ENCODE results near the gene DUSP12. TPM values are rescaled to one million over a fixed set of nuclear protein-coding genes. Genes with fewer than 3 reads are reported as not detected.

The DUSP12 gene
- polyA plus RNA-seq, 2 of the 4 experiments (the other 2 are of a cell fraction): 47.3 to 96.3 TPM

DNA sequence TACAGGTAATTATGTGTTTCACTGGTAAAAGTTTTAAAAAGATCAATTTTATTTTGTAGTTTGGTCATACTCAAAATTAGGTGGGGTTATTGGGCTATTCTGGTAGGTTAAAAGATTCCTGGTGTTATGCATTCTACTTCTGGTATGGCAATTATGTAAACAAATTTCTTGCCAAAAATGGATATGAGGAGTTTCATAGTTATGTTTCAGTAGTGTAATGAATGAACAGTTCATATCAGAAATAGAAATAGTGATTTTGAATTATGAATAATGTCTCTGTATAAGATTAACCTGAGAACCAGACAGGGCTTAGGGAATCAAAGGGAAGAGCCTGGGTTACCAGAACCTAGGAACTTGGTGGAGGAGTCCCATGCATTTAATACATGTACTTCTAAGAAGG lies 32.4 kb downstream of the DUSP12 start:
- ChIA-PET CTCF (interaction anchor here (3.3 kb wide), 1 partner anchor 11 kb away, joined by 19 read pairs; no protein-coding TSS in a partner anchor), POLR2A (no interaction called here)
- TF ChIP-seq KDM5A (IDR thresholded peaks at IDR 0.05): no peak
- TF ChIP-seq, protein P1, sequence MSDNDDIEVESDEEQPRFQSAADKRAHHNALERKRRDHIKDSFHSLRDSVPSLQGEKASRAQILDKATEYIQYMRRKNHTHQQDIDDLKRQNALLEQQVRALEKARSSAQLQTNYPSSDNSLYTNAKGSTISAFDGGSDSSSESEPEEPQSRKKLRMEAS (IDR thresholded peaks at IDR 0.05): no peak
- no peak for TF ChIP-seq POLR2A (IDR thresholded peaks at IDR 0.05; ENCODE audit: low read length)
- no peak for TF ChIP-seq CHD2 (IDR thresholded peaks at IDR 0.05; ENCODE audit: low read length, partially characterized antibody)
- TF ChIP-seq, protein P2, sequence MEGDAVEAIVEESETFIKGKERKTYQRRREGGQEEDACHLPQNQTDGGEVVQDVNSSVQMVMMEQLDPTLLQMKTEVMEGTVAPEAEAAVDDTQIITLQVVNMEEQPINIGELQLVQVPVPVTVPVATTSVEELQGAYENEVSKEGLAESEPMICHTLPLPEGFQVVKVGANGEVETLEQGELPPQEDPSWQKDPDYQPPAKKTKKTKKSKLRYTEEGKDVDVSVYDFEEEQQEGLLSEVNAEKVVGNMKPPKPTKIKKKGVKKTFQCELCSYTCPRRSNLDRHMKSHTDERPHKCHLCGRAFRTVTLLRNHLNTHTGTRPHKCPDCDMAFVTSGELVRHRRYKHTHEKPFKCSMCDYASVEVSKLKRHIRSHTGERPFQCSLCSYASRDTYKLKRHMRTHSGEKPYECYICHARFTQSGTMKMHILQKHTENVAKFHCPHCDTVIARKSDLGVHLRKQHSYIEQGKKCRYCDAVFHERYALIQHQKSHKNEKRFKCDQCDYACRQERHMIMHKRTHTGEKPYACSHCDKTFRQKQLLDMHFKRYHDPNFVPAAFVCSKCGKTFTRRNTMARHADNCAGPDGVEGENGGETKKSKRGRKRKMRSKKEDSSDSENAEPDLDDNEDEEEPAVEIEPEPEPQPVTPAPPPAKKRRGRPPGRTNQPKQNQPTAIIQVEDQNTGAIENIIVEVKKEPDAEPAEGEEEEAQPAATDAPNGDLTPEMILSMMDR (IDR thresholded peaks at IDR 0.05): no peak
- TF ChIP-seq RARB (CRISPR knock-in tag; IDR thresholded peaks at IDR 0.05): no peak
- no peak for TF ChIP-seq TFCP2L1 (CRISPR knock-in tag; IDR thresholded peaks at IDR 0.05)
- TF ChIP-seq FOSB (CRISPR knock-in tag; IDR thresholded peaks at IDR 0.05): no peak
- TF ChIP-seq GATA3 (IDR thresholded peaks at IDR 0.05; ENCODE audit: borderline replicate concordance): no peak
- TF ChIP-seq FOSL2 (IDR thresholded peaks at IDR 0.05): no peak
- TF ChIP-seq FOSL2 (CRISPR knock-in tag; IDR thresholded peaks at IDR 0.05): no peak
- TF ChIP-seq RFX5 (IDR thresholded peaks at IDR 0.05): no peak
- no peak for TF ChIP-seq MYC (IDR thresholded peaks at IDR 0.05; ENCODE audit: borderline replicate concordance, low read length)
- H3K4me3 ChIP-seq: no peak overlapping the region
- H3K4me1 ChIP-seq: peaks cover 4% of the 10 kb centered on the region; the same call in 1 of the 3 replicates
- H3K4me2 ChIP-seq: no peak overlapping the region
- H3K27ac ChIP-seq: no peak overlapping the region
- H3K9me3 ChIP-seq: no peaks in the 10 kb centered on the region
- FAIRE-seq (peak; percentile 28), ATAC-seq (no peak), DNase-seq (ENCODE audit: low read depth in 1 of 2, low spot score in 1 of 2) (no peak)

DNA sequence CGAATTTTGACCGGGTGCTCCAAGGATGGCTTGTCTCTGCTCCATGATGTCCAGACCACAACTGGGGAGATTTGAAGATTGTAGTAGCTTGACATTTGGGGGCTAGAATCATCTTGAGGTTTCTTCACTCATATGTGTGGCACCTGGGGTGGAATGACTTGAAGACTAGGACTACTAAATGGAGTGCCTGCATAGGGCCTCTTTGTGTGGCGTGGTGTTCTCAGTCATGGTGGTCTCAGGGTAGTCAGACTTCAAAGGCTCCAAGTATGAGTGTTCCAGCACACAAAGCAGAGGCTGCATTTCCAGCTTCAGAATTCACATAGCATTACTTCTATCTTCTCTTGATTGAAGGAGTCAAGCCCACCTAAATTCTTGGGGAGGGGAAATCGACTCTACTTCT lies 33.3 kb downstream of the DUSP12 start:
- H3K4me3 ChIP-seq: no peak overlapping the region
- no peaks in the 10 kb centered on the region for H3K9me3 ChIP-seq
- peaks cover 4% of the 10 kb centered on the region; the same call in 1 of the 3 replicates for H3K4me1 ChIP-seq
- no peak overlapping the region for H3K27ac ChIP-seq
- no peak overlapping the region for H3K4me2 ChIP-seq
- ChIA-PET POLR2A (no interaction called here), CTCF (interaction anchor here (3.0 to 3.3 kb wide), 2 partner anchors 10 to 255 kb away, joined by 8 to 19 read pairs; no protein-coding TSS in a partner anchor)
- WGBS (ENCODE audit: missing lambda C conversion rate): 83% methylated on average over 4 of the region's 4 CpGs
- TF ChIP-seq GATA3 (IDR thresholded peaks at IDR 0.05; ENCODE audit: borderline replicate concordance): no peak
- TF ChIP-seq, protein P3, sequence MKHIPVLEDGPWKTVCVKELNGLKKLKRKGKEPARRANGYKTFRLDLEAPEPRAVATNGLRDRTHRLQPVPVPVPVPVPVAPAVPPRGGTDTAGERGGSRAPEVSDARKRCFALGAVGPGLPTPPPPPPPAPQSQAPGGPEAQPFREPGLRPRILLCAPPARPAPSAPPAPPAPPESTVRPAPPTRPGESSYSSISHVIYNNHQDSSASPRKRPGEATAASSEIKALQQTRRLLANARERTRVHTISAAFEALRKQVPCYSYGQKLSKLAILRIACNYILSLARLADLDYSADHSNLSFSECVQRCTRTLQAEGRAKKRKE (CRISPR knock-in tag; IDR thresholded peaks at IDR 0.05; ENCODE audit: low read depth): no peak
- TF ChIP-seq TP53 (CRISPR knock-in tag; IDR thresholded peaks at IDR 0.05): no peak
- TF ChIP-seq SREBF2 (IDR thresholded peaks at IDR 0.05): no peak
- no peak for TF ChIP-seq NFE2L2 (conservative IDR thresholded peaks at IDR 0.05; ENCODE audit: low read length)
- TF ChIP-seq PHF8 (IDR thresholded peaks at IDR 0.05; ENCODE audit: borderline replicate concordance, low read depth): no peak
- TF ChIP-seq NR3C1 (IDR thresholded peaks at IDR 0.05): no peak
- no peak for TF ChIP-seq EHMT2 (IDR thresholded peaks at IDR 0.05; ENCODE audit: low read depth)
- TF ChIP-seq, protein P4, sequence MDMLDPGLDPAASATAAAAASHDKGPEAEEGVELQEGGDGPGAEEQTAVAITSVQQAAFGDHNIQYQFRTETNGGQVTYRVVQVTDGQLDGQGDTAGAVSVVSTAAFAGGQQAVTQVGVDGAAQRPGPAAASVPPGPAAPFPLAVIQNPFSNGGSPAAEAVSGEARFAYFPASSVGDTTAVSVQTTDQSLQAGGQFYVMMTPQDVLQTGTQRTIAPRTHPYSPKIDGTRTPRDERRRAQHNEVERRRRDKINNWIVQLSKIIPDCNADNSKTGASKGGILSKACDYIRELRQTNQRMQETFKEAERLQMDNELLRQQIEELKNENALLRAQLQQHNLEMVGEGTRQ (IDR thresholded peaks at IDR 0.05): no peak
- TF ChIP-seq, protein P5, sequence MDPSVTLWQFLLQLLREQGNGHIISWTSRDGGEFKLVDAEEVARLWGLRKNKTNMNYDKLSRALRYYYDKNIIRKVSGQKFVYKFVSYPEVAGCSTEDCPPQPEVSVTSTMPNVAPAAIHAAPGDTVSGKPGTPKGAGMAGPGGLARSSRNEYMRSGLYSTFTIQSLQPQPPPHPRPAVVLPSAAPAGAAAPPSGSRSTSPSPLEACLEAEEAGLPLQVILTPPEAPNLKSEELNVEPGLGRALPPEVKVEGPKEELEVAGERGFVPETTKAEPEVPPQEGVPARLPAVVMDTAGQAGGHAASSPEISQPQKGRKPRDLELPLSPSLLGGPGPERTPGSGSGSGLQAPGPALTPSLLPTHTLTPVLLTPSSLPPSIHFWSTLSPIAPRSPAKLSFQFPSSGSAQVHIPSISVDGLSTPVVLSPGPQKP (IDR thresholded peaks at IDR 0.05; ENCODE audit: low read depth, low read length): no peak
- no peak for TF ChIP-seq FOXS1 (CRISPR knock-in tag; IDR thresholded peaks at IDR 0.05)
- TF ChIP-seq HOXB13 (CRISPR knock-in tag; IDR thresholded peaks at IDR 0.05; ENCODE audit: low read depth): no peak
- DNase-seq (ENCODE audit: low read depth in 1 of 2, low spot score in 1 of 2) (no peak), ATAC-seq (no peak), FAIRE-seq (no peak)
